SU-DHL-6 (cell line): ENCODE results near the gene MAP1A.
A peak's percentile ranks its signal among the peaks of the same experiment; 100 is the strongest.

Experiments
- H2AFZ ChIP-seq: fragments of 200-600 bp; sonication (generic); 2 replicates; pipeline ENCODE4 v1.6.1; 2014; ENCODE audit warnings: low read depth, mild to moderate bottlenecking, moderate library complexity, mixed read lengths, antibody characterized with exemption, low read length; ENCODE audit not compliant: severe bottlenecking
- H3F3A ChIP-seq: fragments of 200-600 bp; shearing (Covaris generic); 2 replicates; pipeline ENCODE4 v1.6.0; 2016; ENCODE audit warnings: antibody characterized with exemption, mild to moderate bottlenecking; ENCODE audit not compliant: insufficient read depth
- H3K27ac ChIP-seq: fragments of 200-600 bp; sonication (generic); 2 replicates; pipeline ENCODE4 v1.5.1; 2016; ENCODE audit warnings: low read depth, mild to moderate bottlenecking, low read length, moderate library complexity, mixed read lengths
- H3K27me3 ChIP-seq: fragments of 200-600 bp; sonication (generic), shearing (Covaris generic); 2 replicates; pipeline ENCODE4 v1.6.0; 2014; ENCODE audit warnings: mild to moderate bottlenecking, low read length
- H3K36me3 ChIP-seq: fragments of 200-600 bp; sonication (generic); 2 replicates; pipeline ENCODE4 v1.6.1; 2014; ENCODE audit warnings: mild to moderate bottlenecking, low read length, mixed read lengths
- H3K4me2 ChIP-seq: fragments of 300-600, 200-600 bp; shearing (Covaris generic), sonication (generic); 2 replicates; pipeline ENCODE4 v1.6.0; 2014; ENCODE audit warnings: low read length, low read depth, mild to moderate bottlenecking; ENCODE audit not compliant: poor library complexity, severe bottlenecking
- H3K4me3 ChIP-seq: fragments of 200-600 bp; sonication (generic); 2 replicates; pipeline ENCODE4 v1.5.1; 2014; ENCODE audit warnings: antibody characterized with exemption, low read length, mild to moderate bottlenecking, mixed read lengths; ENCODE audit not compliant: insufficient read depth, poor library complexity, severe bottlenecking
- H3K79me2 ChIP-seq: fragments of 200-600 bp; sonication (generic); 2 replicates; pipeline ENCODE4 v1.6.1; 2014; ENCODE audit warnings: mild to moderate bottlenecking, low read length, moderate library complexity; ENCODE audit not compliant: insufficient read depth
- H3K9ac ChIP-seq: fragments of 200-600 bp; sonication (generic); 2 replicates; pipeline ENCODE4 v1.7.0; 2014; ENCODE audit warnings: mild to moderate bottlenecking, low read length
- H3K9me2 ChIP-seq: fragments of 200-600 bp; sonication (generic); replicated peaks from 2 replicates; pipeline ENCODE4 v1.6.1; 2014; ENCODE audit warnings: low read length; ENCODE audit not compliant: insufficient read depth
- H3K9me3 ChIP-seq: fragments of 200-600 bp; sonication (generic); 2 replicates; pipeline ENCODE4 v1.6.1; 2014; ENCODE audit warnings: low read length, mixed read lengths; ENCODE audit not compliant: insufficient read depth
- H4K20me1 ChIP-seq: fragments of 200-600 bp; sonication (generic); 2 replicates; pipeline ENCODE4 v1.6.1; 2014; ENCODE audit warnings: low read depth, mild to moderate bottlenecking, antibody characterized with exemption, low read length, moderate library complexity, mixed read lengths
- CTCF ChIP-seq: fragments of 200-600 bp; sonication (generic); IDR thresholded peaks from one replicate; pipeline ENCODE4 v1.5.1; 2017; ENCODE audit warnings: antibody characterized with exemption, mild to moderate bottlenecking, low read length, moderate library complexity; ENCODE audit not compliant: insufficient read depth, poor library complexity, severe bottlenecking
- EZH2phosphoT487 ChIP-seq: fragments of 200-600 bp; sonication (generic), shearing (Covaris generic); conservative IDR thresholded peaks from 2 replicates; pipeline ENCODE4 v1.6.1; 2018; ENCODE audit warnings: mild to moderate bottlenecking, antibody characterized with exemption, low read length, moderate library complexity, mixed read lengths

The MAP1A gene

DNA sequence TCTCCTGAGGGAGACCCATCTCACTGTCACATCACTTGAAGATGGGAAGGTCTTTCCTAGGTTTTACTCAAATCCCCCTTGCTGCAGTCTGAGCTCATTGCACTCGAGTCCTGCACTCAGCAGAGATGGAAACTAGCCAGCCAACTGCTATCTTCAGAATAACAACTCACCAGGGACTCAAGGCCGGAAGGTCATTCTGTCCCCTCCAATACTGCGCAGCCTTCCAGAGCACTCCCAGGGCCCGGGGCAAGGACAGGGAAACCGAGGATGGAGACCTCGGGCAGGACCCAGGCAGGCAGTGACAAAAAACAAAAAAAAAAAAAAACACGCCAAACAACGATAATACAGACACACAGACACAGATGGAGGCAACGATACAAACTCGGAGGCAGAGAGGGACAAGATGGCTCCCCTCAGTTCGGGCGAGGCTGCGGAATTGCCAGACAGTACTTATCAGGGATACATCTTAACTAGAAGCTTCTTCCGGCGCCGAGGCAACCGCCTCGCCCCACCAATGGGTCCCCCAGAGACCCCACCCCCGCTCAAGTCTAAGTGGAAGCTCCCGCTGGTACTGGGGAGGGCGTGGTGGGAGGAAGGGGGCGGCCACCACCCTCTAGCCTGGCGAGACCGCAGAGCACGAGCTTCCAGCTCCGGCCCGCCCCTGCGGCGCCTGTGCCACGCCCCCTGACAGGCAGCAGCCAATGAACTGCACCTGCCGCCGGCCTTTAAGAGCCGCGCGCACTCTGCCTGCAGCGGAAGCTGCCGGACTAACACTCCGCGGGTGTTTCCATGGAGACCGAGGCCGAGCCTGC, 7.0 kb upstream of the MAP1A start:
- Histone ChIP-seq H3K27ac (no peak overlapping the region), H3K9me2 (no peaks in the 10 kb centered on the region), H3K27me3 (no peaks in the 10 kb centered on the region), H3K79me2 (no peaks in the 10 kb centered on the region), H3K9me3 (no peaks in the 10 kb centered on the region), H4K20me1 (no peaks in the 10 kb centered on the region), H3K36me3 (no peaks in the 10 kb centered on the region), H3K4me3 (peak overlapping the region; percentile 55), H2AFZ (peak overlapping the region; percentile 92), H3K4me2 (peak overlapping the region; percentile 83), H3K9ac (peak overlapping the region; percentile 58), H3F3A (no peaks in the 10 kb centered on the region)
- no peak for TF ChIP-seq EZH2phosphoT487
- no peak for TF ChIP-seq CTCF

DNA sequence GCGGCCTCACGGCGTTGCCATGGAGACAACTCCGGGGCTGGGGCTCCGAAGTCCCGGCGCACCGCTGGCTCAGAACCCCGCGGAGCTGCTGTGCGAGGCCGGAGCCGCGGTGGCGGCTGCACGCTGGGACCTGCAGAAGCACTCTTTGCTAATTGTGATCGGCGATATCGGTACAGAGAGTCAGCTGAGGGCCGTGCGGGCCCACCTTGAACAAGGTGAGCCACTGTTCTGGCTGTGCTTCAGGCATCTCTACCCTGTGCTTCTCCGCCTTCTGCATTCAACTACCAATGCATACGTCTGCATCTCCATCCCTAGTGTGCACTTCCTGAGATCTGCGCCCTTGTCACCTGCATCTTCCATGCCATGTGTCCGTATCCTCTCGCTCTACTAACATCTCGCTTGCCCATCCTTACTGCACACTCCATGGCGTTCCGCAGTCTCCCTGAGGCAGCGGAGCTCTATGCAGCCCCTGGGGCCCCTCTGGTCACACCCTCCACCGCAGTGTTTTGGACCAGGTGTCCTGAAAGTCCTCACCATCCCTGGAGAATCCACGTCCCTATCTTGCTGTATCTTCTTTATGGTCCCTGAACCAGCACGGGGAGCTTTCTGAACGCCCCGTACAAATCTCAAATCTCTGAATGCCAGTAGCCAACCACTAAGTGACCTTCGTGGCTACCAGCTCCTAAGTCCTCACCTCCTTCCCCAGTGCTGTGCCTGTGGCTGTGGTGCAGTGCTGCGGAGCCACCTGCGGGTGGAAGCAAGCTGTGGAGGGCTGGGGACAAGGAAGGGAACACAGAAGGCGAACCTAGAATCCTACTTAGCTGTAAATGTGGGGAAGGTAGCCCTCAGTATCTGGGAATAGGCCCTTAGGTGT, 6.2 kb upstream of the MAP1A start:
- H3K9me3 ChIP-seq = no peaks in the 10 kb centered on the region
- peak overlapping the region; percentile 43 for H2AFZ ChIP-seq
- H3K4me3 ChIP-seq = peak overlapping the region; percentile 47
- H4K20me1 ChIP-seq = no peaks in the 10 kb centered on the region
- peak overlapping the region; percentile 66 for H3K4me2 ChIP-seq
- no peaks in the 10 kb centered on the region for H3K36me3 ChIP-seq
- H3F3A ChIP-seq = no peaks in the 10 kb centered on the region
- TF ChIP-seq CTCF (no peak), EZH2phosphoT487 (no peak)
- no peaks in the 10 kb centered on the region for H3K79me2 ChIP-seq
- no peak overlapping the region for H3K27ac ChIP-seq
- peak overlapping the region; percentile 25; the same call in 1 of the 2 replicates for H3K9ac ChIP-seq
- H3K27me3 ChIP-seq = no peaks in the 10 kb centered on the region
- H3K9me2 ChIP-seq = no peaks in the 10 kb centered on the region

GRCh38 chr15:43513550-43513949, 3.9 kb upstream of the MAP1A start:
- Histone ChIP-seq H4K20me1 (no peaks in the 10 kb centered on the region), H3F3A (no peaks in the 10 kb centered on the region), H3K4me2 (no peak overlapping the region), H3K9me2 (no peaks in the 10 kb centered on the region), H3K9ac (no peak overlapping the region), H3K36me3 (no peaks in the 10 kb centered on the region), H3K27me3 (no peaks in the 10 kb centered on the region), H2AFZ (no peak overlapping the region), H3K9me3 (no peaks in the 10 kb centered on the region), H3K4me3 (no peak overlapping the region), H3K79me2 (no peaks in the 10 kb centered on the region), H3K27ac (no peak overlapping the region)
- no peak for TF ChIP-seq EZH2phosphoT487
- TF ChIP-seq CTCF = no peak
